Osteoblast (primary cell): ENCODE data around the gene MTIF3. TPM values are rescaled to one million over a fixed set of nuclear protein-coding genes. Genes with fewer than 3 reads are reported as not detected.

Source experiments
- DNase-seq: peaks from one replicate; pipeline ENCODE4 v3.0.0; 2011; ENCODE audit warnings: low spot score, mixed read lengths; ENCODE audit not compliant: insufficient read length; ENCODE audit errors: missing footprints
- H2AFZ ChIP-seq: 2 replicates; pipeline ENCODE4 v1.6.0; 2011; ENCODE audit warnings: mild to moderate bottlenecking, low read length
- H3K27ac ChIP-seq: 2 replicates; pipeline ENCODE4 v1.5.1; 2011; ENCODE audit warnings: mild to moderate bottlenecking, low read depth, low read length, moderate library complexity
- H3K27me3 ChIP-seq: 2 replicates; pipeline ENCODE4 v1.6.0; 2012; ENCODE audit warnings: mild to moderate bottlenecking, control low read depth, inconsistent platforms, low read length, moderate library complexity; ENCODE audit not compliant: insufficient read depth
- H3K36me3 ChIP-seq: 2 replicates; pipeline ENCODE4 v1.5.1; 2011; ENCODE audit warnings: mild to moderate bottlenecking, low read length, control low read depth, moderate library complexity; ENCODE audit not compliant: insufficient read depth
- H3K4me1 ChIP-seq: 2 replicates; pipeline ENCODE4 v1.5.1; 2011; ENCODE audit warnings: mild to moderate bottlenecking, low read length, control low read depth, moderate library complexity; ENCODE audit not compliant: insufficient read depth
- H3K4me2 ChIP-seq: 2 replicates; pipeline ENCODE4 v1.6.0; 2011; ENCODE audit warnings: mild to moderate bottlenecking, low read length; ENCODE audit not compliant: insufficient read depth
- H3K4me3 ChIP-seq: fragments of 200-600 bp; sonication (generic); 3 replicates; pipeline ENCODE4 v1.5.1; 2012; ENCODE audit warnings: mild to moderate bottlenecking, low read length, inconsistent platforms; ENCODE audit not compliant: insufficient read depth
- H3K79me2 ChIP-seq: 2 replicates; pipeline ENCODE4 v1.6.0; 2012; ENCODE audit warnings: mild to moderate bottlenecking, low read length, control low read depth, inconsistent platforms; ENCODE audit not compliant: insufficient read depth
- H3K9me3 ChIP-seq: 2 replicates; pipeline ENCODE4 v1.5.1; 2011; ENCODE audit warnings: low read depth, low read length, control low read depth
- H4K20me1 ChIP-seq: 2 replicates; pipeline ENCODE4 v1.6.0; 2012; ENCODE audit warnings: mild to moderate bottlenecking, low read length, control low read depth; ENCODE audit not compliant: insufficient read depth
- total RNA-seq: library from RNA; depleted of rRNA; stranded (reverse); fragments of >200 nt; gene quantifications from 2 replicates; pipeline ENCODE4 v1.2.3, GENCODE V29; 2012
- TF ChIP-seq, protein P1 (sequence below): IDR thresholded peaks from 2 replicates; pipeline ENCODE4 v1.5.1; 2011; ENCODE audit warnings: mild to moderate bottlenecking, low read depth, low read length, moderate library complexity; ENCODE audit errors: extremely low read depth

The MTIF3 gene
- 63.6 and 65.5 TPM in 2 replicates for total RNA-seq

DNA sequence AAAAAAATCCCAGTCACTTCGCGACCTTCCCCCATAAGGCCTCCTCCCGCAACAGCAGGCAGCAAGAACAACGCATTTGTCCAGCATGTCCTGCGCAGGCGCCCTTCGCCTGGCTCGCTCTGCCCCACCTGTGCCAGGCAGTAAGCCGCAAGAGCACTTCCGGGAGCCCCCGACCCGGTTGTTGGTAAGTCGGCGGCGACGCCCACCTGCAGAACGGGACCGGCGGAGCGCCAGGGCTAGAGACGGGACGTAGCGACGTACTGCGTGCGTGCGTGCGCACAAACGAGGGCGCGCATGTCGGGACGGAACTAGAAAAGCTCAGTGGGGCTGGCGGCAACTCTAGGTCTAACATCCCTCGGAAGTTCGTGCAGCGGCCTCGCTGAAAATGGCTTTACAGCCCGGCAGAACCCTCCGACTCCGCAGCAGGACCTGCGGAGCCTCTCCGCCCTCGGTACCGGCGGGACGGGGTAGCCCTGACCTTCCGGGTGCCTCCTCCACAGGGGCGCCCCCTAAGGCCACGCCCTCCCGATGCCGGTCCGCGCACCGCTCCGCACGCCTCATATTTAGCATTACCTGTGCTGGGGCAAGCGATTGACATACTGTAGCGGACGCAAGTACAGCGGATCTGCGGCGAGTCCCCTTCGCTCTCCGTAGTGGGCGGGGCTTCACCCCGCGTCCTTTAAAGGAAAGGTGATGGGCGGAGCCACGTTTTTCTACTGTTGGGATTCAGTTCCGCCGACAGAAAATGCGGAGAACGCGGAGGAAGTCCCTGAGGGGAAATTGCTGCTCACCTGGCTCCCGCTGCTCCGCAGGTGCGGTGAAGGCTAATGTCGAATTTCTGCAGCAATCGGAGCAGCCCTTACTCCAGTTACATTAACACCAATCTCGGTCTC lies at the start of gene MTIF3:
Gene MTIF3 (minus strand): TSS at position 629 of the 893 bp plus-strand sequence. CDS start 10,116 bp downstream, outside the sequence.
- DNase-seq, result peak; percentile 97
- H3K27ac ChIP-seq, result peak within 1 kb of the TSS; percentile 90
- H3K27me3 ChIP-seq, result no peaks in the 10 kb centered on the region
- H3K4me3 ChIP-seq, result peak within 1 kb of the TSS; percentile 95
- H4K20me1 ChIP-seq, result peaks cover 4% of the 10 kb centered on the region
- peaks cover 43% of the 10 kb centered on the region for H3K79me2 ChIP-seq
- no peaks in the 10 kb centered on the region for H3K9me3 ChIP-seq
- peak within 1 kb of the TSS; percentile 96 for H2AFZ ChIP-seq
- no peaks in the 10 kb centered on the region for H3K36me3 ChIP-seq
- TF ChIP-seq, protein P1, sequence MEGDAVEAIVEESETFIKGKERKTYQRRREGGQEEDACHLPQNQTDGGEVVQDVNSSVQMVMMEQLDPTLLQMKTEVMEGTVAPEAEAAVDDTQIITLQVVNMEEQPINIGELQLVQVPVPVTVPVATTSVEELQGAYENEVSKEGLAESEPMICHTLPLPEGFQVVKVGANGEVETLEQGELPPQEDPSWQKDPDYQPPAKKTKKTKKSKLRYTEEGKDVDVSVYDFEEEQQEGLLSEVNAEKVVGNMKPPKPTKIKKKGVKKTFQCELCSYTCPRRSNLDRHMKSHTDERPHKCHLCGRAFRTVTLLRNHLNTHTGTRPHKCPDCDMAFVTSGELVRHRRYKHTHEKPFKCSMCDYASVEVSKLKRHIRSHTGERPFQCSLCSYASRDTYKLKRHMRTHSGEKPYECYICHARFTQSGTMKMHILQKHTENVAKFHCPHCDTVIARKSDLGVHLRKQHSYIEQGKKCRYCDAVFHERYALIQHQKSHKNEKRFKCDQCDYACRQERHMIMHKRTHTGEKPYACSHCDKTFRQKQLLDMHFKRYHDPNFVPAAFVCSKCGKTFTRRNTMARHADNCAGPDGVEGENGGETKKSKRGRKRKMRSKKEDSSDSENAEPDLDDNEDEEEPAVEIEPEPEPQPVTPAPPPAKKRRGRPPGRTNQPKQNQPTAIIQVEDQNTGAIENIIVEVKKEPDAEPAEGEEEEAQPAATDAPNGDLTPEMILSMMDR, result no peak
- H3K4me1 ChIP-seq, result peaks cover 14% of the 10 kb centered on the region
- H3K4me2 ChIP-seq, result peak within 1 kb of the TSS; percentile 89

GRCh38 chr13:27497563-27498230 lies 47.3 kb upstream of the MTIF3 start:
- no peaks in the 10 kb centered on the region for H3K79me2 ChIP-seq
- TF ChIP-seq, protein P1, result no peak
- H2AFZ ChIP-seq, result no peak overlapping the region
- no peaks in the 10 kb centered on the region for H3K4me1 ChIP-seq
- no peak overlapping the region for H3K4me3 ChIP-seq
- no peaks in the 10 kb centered on the region for H4K20me1 ChIP-seq
- peaks cover 6% of the 10 kb centered on the region for H3K27me3 ChIP-seq
- H3K27ac ChIP-seq, result no peak overlapping the region
- no peak overlapping the region for H3K4me2 ChIP-seq
- H3K36me3 ChIP-seq, result no peaks in the 10 kb centered on the region
- DNase-seq, result no peak
- no peaks in the 10 kb centered on the region for H3K9me3 ChIP-seq

- Histone ChIP-seq H3K4me2 (no peak overlapping the region), H3K79me2 (no peaks in the 10 kb centered on the region), H2AFZ (no peak overlapping the region), H3K27me3 (peaks cover 6% of the 10 kb centered on the region), H3K27ac (no peak overlapping the region), H3K4me1 (no peaks in the 10 kb centered on the region), H3K36me3 (no peaks in the 10 kb centered on the region), H3K4me3 (no peak overlapping the region), H4K20me1 (no peaks in the 10 kb centered on the region), H3K9me3 (no peaks in the 10 kb centered on the region)
- TF ChIP-seq, protein P1, result no peak
- no peak for DNase-seq
These were observed 46.3 kb upstream of the MTIF3 start for GRCh38 chr13:27496536-27497273.
